Measurements from ENCODE around the gene ZNF827.

The ZNF827 gene

DNA sequence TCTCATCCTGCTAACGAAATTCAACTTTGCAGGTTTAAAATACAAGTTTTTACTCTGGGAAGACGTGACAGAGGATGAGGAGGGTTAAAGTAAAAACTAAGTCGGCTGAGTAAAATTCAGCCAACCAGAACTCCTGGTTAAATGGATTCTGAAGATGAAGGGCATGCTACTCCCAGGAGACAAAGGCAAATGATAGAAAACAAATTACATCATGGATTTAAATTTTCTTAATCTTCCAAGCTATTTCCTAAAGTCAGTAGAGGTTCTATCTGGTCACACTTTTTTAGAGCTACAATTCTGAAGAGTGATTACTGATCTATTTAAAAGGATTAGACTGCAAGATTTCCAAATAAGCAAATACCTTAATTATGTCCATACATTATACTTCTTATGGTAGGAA, 47.9 kb downstream of the ZNF827 start:
- in situ Hi-C loops (cut with HindIII; ENCODE audit: low sequenced_read_pairs) = no loop called here

- in situ Hi-C loops (cut with HindIII; ENCODE audit: low sequenced_read_pairs) = no loop called here
These were observed 50.2 kb downstream of the ZNF827 start for GRCh38 chr4:145888393-145888792.

GRCh38 chr4:145887241-145887991, 51.2 kb downstream of the ZNF827 start:
- in situ Hi-C loops (cut with HindIII; ENCODE audit: low sequenced_read_pairs) = no loop called here

DNA sequence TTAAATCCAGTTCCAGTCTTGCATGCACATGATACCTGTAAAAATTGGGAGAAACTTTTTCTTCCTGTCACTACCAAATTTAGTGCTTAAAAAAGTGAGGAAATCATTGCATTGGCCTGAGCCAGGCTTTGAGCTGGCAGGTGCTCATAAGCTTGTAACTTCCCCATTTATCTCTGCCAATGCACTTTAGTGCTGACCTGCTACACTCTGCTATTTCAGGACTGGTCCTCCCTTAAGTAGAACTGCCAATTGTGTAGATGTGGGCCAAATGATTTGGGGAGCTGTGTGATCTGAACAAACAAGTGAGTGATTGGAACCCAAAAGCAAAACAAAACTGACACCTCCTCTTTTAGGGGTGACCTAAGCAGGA, 51.8 kb downstream of the ZNF827 start:
- in situ Hi-C loops (cut with HindIII; ENCODE audit: low sequenced_read_pairs) = no loop called here

GRCh38 chr4:145885666-145886065, 53.0 kb downstream of the ZNF827 start:
- in situ Hi-C loops (cut with HindIII; ENCODE audit: low sequenced_read_pairs) = no loop called here

DNA sequence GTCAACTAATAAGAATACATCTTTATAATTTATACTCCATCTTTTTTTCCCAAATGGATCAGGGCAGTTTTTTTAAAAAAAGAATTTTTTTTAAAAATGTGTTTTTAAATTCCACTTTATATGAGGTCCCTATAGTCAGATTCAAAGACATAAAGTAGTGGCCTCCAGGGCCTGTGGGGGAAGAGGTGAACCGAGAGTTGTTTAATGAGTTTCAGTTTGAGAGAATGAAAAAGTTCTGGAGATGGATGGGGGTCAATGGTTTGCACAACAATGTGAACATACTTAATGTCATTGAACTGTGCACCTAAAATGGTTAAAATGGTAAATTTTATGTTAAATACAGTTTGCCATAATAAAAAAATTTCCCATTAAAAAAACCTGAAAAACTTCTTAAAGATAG, 53.8 kb downstream of the ZNF827 start:
- in situ Hi-C loops (cut with HindIII; ENCODE audit: low sequenced_read_pairs) = no loop called here

DNA sequence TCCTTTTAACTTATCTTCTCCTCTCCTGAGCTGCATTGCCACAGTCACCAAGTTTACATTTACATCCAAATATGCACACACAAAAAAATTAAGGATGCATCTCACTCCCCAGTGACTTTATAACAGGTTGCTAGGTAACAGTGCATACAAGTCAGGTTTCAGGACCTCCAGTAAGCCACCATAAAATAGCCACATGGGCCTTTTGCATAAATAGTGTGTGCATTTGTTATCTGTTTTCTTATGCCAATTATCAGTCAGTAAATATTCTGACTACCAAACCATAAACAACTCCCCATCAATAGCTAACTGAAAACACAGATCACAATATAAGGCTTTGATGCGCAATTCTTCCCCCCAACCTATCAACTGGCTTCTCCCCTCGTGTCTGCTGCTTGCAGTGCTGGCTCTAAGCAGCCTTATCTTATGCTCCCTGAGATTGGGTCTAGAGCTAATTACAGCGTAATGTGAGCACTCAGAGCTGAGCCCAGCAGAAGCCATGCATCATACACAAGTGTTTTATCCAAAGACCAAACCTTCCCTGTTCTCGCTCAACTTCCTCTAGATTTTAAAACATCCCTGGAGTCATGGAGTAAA, 55.4 kb downstream of the ZNF827 start:
- in situ Hi-C loops (cut with HindIII; ENCODE audit: low sequenced_read_pairs) = no loop called here

DNA sequence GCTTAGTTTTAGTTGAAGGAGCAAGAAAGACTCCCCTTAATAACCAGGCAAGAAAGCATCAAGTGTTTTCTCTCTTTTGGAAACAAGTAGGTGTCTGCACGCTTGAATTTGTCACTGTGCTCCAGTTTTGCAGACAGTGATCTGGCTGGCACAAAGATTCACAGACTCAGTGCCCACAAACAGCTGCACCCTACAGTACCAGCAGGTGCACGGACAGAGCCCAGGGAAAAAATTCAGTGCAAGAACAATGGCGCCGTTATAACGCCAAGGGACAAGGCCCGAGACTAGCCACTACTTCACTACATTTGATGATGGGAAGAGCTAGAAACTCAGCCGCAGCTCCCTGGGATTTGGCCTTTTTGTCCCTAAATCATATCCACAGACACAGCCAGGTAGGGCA, 56.0 kb downstream of the ZNF827 start:
- in situ Hi-C loops (cut with HindIII; ENCODE audit: low sequenced_read_pairs) = no loop called here

- in situ Hi-C loops (cut with HindIII; ENCODE audit: low sequenced_read_pairs) = no loop called here
These were observed 56.6 kb downstream of the ZNF827 start for GRCh38 chr4:145881989-145882388.

DNA sequence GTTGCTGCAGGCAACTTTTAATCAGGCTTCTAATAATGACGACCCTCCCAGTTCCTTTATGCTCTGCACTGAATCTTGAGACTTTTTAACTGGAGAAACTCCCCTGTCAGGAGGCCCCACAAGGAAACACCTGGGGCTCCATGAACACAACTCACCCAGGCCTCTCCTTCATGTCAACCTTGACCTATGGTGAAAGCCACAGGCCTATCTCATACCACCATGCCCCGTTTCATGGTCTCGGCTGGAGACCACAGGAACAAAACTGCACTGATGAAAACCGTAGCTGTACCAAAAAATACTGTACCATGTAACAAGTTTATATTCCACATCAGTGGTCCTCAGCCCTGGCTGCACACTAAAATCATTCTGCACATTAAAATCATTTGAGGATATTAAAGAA, 57.0 kb downstream of the ZNF827 start:
- in situ Hi-C loops (cut with HindIII; ENCODE audit: low sequenced_read_pairs) = no loop called here

DNA sequence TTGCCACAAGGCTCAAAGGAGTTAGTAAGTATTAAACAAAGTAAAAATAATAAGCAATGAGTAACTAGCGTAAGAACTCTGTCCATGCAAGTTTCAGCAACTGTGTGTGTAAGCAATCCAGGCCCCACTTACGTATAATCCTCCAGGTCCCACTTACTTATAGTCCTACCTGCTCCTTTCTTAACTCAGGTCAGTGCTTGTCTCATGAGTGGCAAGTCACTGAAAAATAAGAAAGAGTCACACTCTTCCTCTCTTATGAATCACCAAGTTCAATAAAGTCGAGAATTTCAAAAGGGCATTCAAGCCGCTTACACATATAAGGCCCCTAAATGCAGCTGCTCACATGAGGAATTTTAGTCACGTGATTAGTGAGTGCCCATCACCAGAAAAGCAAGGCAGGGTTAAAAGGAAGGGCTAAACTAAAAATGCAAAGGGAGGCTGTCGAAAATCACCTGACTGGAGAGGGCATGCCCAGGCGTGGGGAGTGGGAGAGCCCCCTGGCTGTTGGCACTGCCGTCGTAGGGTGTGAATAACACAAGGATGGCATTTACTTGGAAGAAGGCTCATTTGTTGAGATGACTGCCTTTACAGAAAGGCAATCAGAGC, 58.2 kb downstream of the ZNF827 start:
- in situ Hi-C loops (cut with HindIII; ENCODE audit: low sequenced_read_pairs) = no loop called here

- in situ Hi-C loops (cut with HindIII; ENCODE audit: low sequenced_read_pairs) = no loop called here
These were observed 59.0 kb downstream of the ZNF827 start for GRCh38 chr4:145879598-145879997.

GRCh38 chr4:145878501-145879435, 59.9 kb downstream of the ZNF827 start:
- in situ Hi-C loops (cut with HindIII; ENCODE audit: low sequenced_read_pairs) = no loop called here

GRCh38 chr4:145876531-145877180, 62.0 kb downstream of the ZNF827 start:
- in situ Hi-C loops (cut with HindIII; ENCODE audit: low sequenced_read_pairs) = no loop called here

- in situ Hi-C loops (cut with HindIII; ENCODE audit: low sequenced_read_pairs) = no loop called here
These were observed 64.7 kb downstream of the ZNF827 start for GRCh38 chr4:145873901-145874300.

DNA sequence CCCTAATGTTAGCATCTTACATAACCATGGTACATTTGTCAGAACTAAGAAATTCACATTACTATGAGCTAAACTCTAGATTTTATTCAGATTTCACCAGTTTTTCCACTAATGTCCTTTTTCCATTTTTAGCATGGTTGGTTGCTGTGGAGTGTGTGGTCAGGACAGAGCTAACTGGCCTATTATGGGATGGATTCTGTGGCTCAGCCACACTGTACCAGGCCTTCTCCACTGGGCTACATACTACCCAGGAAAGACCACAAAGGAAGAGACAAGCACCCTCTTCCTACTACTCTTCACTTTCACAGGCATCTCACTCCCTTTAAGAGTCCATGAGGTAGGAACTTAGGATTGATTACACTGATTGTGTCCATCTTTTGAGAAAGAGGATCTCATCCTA, 67.4 kb downstream of the ZNF827 start:
- in situ Hi-C loops (cut with HindIII; ENCODE audit: low sequenced_read_pairs) = no loop called here

GRCh38 chr4:145870155-145871020, 68.2 kb downstream of the ZNF827 start:
- in situ Hi-C loops (cut with HindIII; ENCODE audit: low sequenced_read_pairs) = no loop called here

- in situ Hi-C loops (cut with HindIII; ENCODE audit: low sequenced_read_pairs) = no loop called here
These were observed 69.8 kb downstream of the ZNF827 start for GRCh38 chr4:145868637-145869409.

- in situ Hi-C loops (cut with HindIII; ENCODE audit: low sequenced_read_pairs) = no loop called here
These were observed 71.2 kb downstream of the ZNF827 start for GRCh38 chr4:145867406-145867805.

Data from DLD1 (cell line).